Measurements from ENCODE around the gene RPIA. TPM values are rescaled to one million over a fixed set of nuclear protein-coding genes. Genes with fewer than 3 reads are reported as not detected.

The RPIA gene
- polyA plus RNA-seq, 1 experiment = 6.4 TPM

GRCh38 chr2:88671786-88672427 is 19.6 kb upstream of the RPIA start:
- DNase-seq (ENCODE audit: low read depth) = no peak
- ChIA-PET CTCF (interaction anchor here (0.7 to 13.7 kb wide), 29 partner anchors 9 to 481 kb away, joined by 3 to 328 read pairs (median 4); partner anchors contain the start of gene EIF2AK3), POLR2A (no interaction called here)
- no peak overlapping the region for H3K4me3 ChIP-seq (ENCODE audit: low read depth, low read length)
- no peaks in the 10 kb centered on the region for H3K36me3 ChIP-seq (ENCODE audit: control insufficient read depth, insufficient read depth, low read length)
- H3K27me3 ChIP-seq (ENCODE audit: control insufficient read depth, insufficient read depth, low read length) = peaks cover 3% of the 10 kb centered on the region; the same call in 1 of the 2 replicates
- TF ChIP-seq CTCF (IDR thresholded peaks at IDR 0.05; ENCODE audit: insufficient read depth, low read depth, low read length) = peak; percentile 83

- ChIA-PET CTCF (interaction anchor here (0.6 to 13.7 kb wide), 11 partner anchors 13 to 612 kb away, joined by 3 to 328 read pairs (median 3); no protein-coding TSS in a partner anchor), POLR2A (no interaction called here)
- 0 out of 2 replicates have a peak, but pooled peaks cover 3% of the 10 kb centered on the region for H3K27me3 ChIP-seq (ENCODE audit: control insufficient read depth, insufficient read depth, low read length)
- no peak overlapping the region for H3K4me3 ChIP-seq (ENCODE audit: low read depth, low read length)
- no peak for DNase-seq (ENCODE audit: low read depth)
- no peak for TF ChIP-seq CTCF (IDR thresholded peaks at IDR 0.05; ENCODE audit: insufficient read depth, low read depth, low read length)
- H3K36me3 ChIP-seq (ENCODE audit: control insufficient read depth, insufficient read depth, low read length) = no peaks in the 10 kb centered on the region
Measured at GRCh38 chr2:88673363-88673762, 18.1 kb upstream of the RPIA start.

- Histone ChIP-seq H3K4me3 (ENCODE audit: low read depth, low read length) (no peak overlapping the region), H3K27me3 (ENCODE audit: control insufficient read depth, insufficient read depth, low read length) (no peaks in the 10 kb centered on the region), H3K36me3 (ENCODE audit: control insufficient read depth, insufficient read depth, low read length) (no peaks in the 10 kb centered on the region)
- DNase-seq (ENCODE audit: low read depth) = no peak
- TF ChIP-seq CTCF (IDR thresholded peaks at IDR 0.05; ENCODE audit: insufficient read depth, low read depth, low read length) = no peak
- CTCF ChIA-PET = interaction anchor here (0.7 to 2.2 kb wide), 5 partner anchors 9 to 89 kb away, joined by 3 to 12 read pairs (median 4); partner anchors contain the start of gene RPIA
- POLR2A ChIA-PET = no interaction called here
Measured at GRCh38 chr2:88680266-88680902, 11.1 kb upstream of the RPIA start.

GRCh38 chr2:88680916-88681315 is 10.6 kb upstream of the RPIA start:
- Histone ChIP-seq H3K36me3 (ENCODE audit: control insufficient read depth, insufficient read depth, low read length) (no peaks in the 10 kb centered on the region), H3K27me3 (ENCODE audit: control insufficient read depth, insufficient read depth, low read length) (no peaks in the 10 kb centered on the region), H3K4me3 (ENCODE audit: low read depth, low read length) (no peak overlapping the region)
- CTCF ChIA-PET = interaction anchor here (2.2 kb wide), 2 partner anchors 9 to 90 kb away, joined by 9 to 12 read pairs; no protein-coding TSS in a partner anchor
- no peak for DNase-seq (ENCODE audit: low read depth)
- TF ChIP-seq CTCF (IDR thresholded peaks at IDR 0.05; ENCODE audit: insufficient read depth, low read depth, low read length) = no peak
- POLR2A ChIA-PET = no interaction called here

Data from BJ (cell line).